ENCODE results near the gene NT5M. TPM values are rescaled to one million over a fixed set of nuclear protein-coding genes. Genes with fewer than 3 reads are reported as not detected.

The NT5M gene
- total RNA-seq, 1 donor from 2014 or later = 3.5 TPM

DNA sequence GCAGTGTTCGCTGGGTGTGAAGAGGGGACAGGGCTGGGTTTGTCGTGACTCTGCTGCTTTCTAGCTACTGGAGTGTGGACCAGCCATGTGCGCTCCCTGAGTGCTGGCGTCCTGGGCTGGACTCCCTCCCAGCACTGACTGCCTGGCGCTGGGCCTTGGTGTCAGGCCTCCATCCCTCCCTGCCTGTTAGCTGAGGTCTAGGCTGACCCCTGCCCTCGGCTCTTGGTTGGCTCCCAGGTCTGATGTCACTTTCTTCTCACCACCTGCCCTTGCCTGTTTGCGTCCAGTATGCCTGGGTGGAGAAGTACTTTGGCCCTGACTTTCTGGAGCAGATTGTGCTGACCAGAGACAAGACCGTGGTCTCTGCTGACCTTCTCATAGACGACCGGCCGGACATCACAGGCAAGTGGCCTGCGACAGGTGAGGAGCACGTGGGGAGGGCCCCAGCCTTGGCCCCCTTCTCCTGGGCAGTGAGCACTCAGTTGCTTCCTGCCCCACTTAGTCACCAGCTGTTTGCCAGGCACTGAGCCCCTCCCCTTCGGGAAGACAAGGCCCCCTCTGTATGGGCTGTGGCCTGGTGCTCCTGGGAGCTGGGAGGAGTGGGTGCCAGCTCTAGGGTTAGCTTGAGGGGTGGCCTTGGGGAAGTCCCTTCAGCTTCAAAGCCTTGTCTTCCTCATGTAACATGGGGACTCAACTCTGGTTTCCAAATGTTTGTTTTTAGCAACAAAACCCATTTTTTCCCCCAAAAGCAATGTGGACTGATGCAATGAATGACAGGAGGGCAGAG, 41.5 kb downstream of the NT5M start:
- no peaks in the 10 kb centered on the region for H3K27me3 Mint-ChIP-seq (ENCODE audit: unreplicated experiment)
- H3K4me1 Mint-ChIP-seq (ENCODE audit: unreplicated experiment) = no peaks in the 10 kb centered on the region
- H3K27ac Mint-ChIP-seq (ENCODE audit: unreplicated experiment) = no peak overlapping the region
- no peak overlapping the region for H3K4me3 Mint-ChIP-seq (ENCODE audit: unreplicated experiment)
- H3K9me3 Mint-ChIP-seq (ENCODE audit: unreplicated experiment) = no peaks in the 10 kb centered on the region
- peaks cover 3% of the 10 kb centered on the region for H3K36me3 Mint-ChIP-seq (ENCODE audit: unreplicated experiment)
- TF ChIP-seq, protein P1, sequence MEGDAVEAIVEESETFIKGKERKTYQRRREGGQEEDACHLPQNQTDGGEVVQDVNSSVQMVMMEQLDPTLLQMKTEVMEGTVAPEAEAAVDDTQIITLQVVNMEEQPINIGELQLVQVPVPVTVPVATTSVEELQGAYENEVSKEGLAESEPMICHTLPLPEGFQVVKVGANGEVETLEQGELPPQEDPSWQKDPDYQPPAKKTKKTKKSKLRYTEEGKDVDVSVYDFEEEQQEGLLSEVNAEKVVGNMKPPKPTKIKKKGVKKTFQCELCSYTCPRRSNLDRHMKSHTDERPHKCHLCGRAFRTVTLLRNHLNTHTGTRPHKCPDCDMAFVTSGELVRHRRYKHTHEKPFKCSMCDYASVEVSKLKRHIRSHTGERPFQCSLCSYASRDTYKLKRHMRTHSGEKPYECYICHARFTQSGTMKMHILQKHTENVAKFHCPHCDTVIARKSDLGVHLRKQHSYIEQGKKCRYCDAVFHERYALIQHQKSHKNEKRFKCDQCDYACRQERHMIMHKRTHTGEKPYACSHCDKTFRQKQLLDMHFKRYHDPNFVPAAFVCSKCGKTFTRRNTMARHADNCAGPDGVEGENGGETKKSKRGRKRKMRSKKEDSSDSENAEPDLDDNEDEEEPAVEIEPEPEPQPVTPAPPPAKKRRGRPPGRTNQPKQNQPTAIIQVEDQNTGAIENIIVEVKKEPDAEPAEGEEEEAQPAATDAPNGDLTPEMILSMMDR (IDR thresholded peaks at IDR 0.05) = no peak
- DNase-seq (ENCODE audit: extremely low spot score, unreplicated experiment) = no peak

DNA sequence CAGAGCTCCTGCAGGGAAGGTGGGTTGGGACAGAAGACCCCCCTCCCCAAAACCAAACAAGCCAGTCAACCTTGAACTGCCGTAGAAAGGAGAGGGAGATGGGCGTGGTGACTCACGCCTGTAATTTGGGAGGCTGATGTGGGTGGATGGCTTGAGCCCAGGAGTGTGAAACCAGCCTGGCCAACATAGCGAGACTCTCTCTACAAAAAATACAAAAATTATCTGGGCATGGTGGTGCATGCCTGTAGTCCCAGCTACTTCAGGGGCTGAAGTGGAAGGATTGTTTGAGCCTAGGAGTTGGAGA, 42.1 kb downstream of the NT5M start:
- Mint-ChIP-seq H3K27me3 (ENCODE audit: unreplicated experiment) (no peaks in the 10 kb centered on the region), H3K4me1 (ENCODE audit: unreplicated experiment) (peaks cover under 1% of the 10 kb centered on the region), H3K27ac (ENCODE audit: unreplicated experiment) (no peak overlapping the region), H3K9me3 (ENCODE audit: unreplicated experiment) (no peaks in the 10 kb centered on the region), H3K4me3 (ENCODE audit: unreplicated experiment) (no peak overlapping the region), H3K36me3 (ENCODE audit: unreplicated experiment) (peaks cover 3% of the 10 kb centered on the region)
- DNase-seq (ENCODE audit: extremely low spot score, unreplicated experiment) = no peak
- TF ChIP-seq, protein P1 (IDR thresholded peaks at IDR 0.05) = no peak

DNA sequence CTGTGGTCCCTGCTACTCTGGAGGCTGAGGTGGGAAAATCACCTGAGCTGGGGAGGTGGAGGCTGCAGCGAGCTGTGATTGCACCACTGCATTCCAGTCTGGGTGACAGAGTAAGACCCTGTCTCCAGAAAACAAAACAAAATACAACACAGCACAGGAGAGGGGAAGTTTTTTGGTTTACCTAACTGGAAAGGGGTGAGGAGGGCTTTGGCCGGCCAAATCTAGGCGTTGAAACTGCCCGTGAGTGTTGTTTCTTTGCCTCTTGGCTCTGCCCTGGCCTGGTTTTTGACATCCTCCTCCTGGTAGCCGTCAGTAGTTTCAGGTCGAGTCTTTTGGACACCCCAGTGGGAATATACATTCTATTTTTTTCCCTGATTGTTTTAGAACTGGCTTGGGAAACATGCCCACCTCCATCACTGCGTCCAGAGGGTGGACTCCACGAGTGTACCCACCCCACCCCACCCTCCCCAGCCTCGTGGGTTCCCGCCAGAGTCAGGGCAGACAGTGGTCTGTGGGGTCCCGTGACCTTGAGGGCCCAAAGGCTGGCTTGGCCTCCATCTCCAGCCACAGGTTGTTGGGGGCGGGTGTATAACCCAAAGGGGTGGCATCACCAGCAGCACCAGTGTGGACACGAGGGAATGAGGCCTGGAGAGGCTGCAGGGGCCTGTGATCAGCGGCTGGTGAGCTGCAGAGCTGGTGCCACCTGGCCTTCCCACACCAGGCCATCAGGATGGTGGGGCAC, 42.7 kb downstream of the NT5M start:
- Mint-ChIP-seq H3K4me1 (ENCODE audit: unreplicated experiment) (peaks cover 2% of the 10 kb centered on the region), H3K27me3 (ENCODE audit: unreplicated experiment) (no peaks in the 10 kb centered on the region), H3K9me3 (ENCODE audit: unreplicated experiment) (no peaks in the 10 kb centered on the region), H3K4me3 (ENCODE audit: unreplicated experiment) (no peak overlapping the region), H3K36me3 (ENCODE audit: unreplicated experiment) (peaks cover 2% of the 10 kb centered on the region), H3K27ac (ENCODE audit: unreplicated experiment) (no peak overlapping the region)
- DNase-seq (ENCODE audit: extremely low spot score, unreplicated experiment) = no peak
- TF ChIP-seq, protein P1 (IDR thresholded peaks at IDR 0.05) = no peak

DNA sequence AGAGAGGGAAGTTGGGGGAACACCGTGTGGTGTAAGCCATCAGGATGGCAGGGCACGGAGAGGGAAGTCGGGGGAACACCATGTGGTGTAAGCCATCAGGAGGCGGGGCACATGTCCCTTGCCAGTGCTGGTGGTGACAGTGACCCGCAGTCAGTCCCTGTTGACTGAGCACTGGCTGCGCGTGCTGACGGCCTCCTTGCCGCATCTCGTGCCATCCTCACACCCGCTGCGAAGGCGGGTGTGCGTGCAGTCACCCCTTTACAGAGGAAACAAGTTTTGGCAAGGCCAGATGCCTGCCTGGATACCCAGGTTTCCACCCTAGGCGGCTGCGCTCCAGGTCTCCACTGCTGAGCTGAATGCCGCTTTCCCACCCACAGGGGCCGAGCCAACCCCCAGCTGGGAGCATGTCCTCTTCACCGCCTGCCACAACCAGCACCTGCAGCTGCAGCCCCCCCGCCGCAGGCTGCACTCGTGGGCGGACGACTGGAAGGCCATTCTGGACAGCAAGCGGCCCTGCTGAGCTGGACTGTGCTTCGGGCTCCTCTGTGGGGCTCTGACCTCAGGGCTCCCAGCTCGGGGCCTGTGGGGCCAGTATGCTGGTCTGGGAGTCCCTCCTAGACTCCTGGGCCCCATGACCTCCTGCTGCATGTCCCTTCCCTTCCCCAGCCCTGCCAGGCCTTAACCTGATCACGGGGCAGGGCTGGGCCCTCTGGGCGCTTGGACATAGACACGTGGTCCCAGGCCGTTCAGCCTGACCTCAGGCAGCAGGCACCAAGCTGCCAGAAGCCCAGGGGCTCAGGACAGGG, 43.5 kb downstream of the NT5M start:
- H3K36me3 Mint-ChIP-seq (ENCODE audit: unreplicated experiment) = no peaks in the 10 kb centered on the region
- H3K9me3 Mint-ChIP-seq (ENCODE audit: unreplicated experiment) = no peaks in the 10 kb centered on the region
- DNase-seq (ENCODE audit: extremely low spot score, unreplicated experiment) = no peak
- TF ChIP-seq, protein P1 (IDR thresholded peaks at IDR 0.05) = no peak
- H3K27me3 Mint-ChIP-seq (ENCODE audit: unreplicated experiment) = no peaks in the 10 kb centered on the region
- H3K27ac Mint-ChIP-seq (ENCODE audit: unreplicated experiment) = no peak overlapping the region
- H3K4me1 Mint-ChIP-seq (ENCODE audit: unreplicated experiment) = peaks cover 2% of the 10 kb centered on the region
- no peak overlapping the region for H3K4me3 Mint-ChIP-seq (ENCODE audit: unreplicated experiment)
